Muscle of arm (tissue), 12 donors: ENCODE results near the gene ACSS1. TPM values are rescaled to one million over a fixed set of nuclear protein-coding genes. Genes with fewer than 3 reads are reported as not detected.

Experiments used
- DNase-seq: peaks from one replicate; pipeline ENCODE4 v3.0.0-alpha.2; 2013
- polyA plus RNA-seq, 12 donors: library from polyadenylated mRNA; unstranded; fragments of 120-200 nt; gene quantifications; one replicate each; pipeline ENCODE4 v1.2.1, GENCODE V29; 2013; ENCODE audit not compliant: insufficient read length in 12 of 12

Gene ACSS1
- polyA plus RNA-seq, 12 donors: 14.6 to 33.5 (median 20.6) TPM; not detected in 1

GRCh38 chr20:25081730-25082497, 24.0 kb upstream of the ACSS1 start, which contains the start of gene VSX1:
Gene VSX1 (minus strand): TSS chr20:25082141. CDS start chr20:25082096, 45 bp downstream.
- DNase-seq: no peak

- DNase-seq: peak; percentile 31
Observed at GRCh38 chr20:25081065-25081729, 23.3 kb upstream of the ACSS1 start.

- DNase-seq: no peak
Observed at GRCh38 chr20:25079171-25079570, 21.2 kb upstream of the ACSS1 start.

DNA sequence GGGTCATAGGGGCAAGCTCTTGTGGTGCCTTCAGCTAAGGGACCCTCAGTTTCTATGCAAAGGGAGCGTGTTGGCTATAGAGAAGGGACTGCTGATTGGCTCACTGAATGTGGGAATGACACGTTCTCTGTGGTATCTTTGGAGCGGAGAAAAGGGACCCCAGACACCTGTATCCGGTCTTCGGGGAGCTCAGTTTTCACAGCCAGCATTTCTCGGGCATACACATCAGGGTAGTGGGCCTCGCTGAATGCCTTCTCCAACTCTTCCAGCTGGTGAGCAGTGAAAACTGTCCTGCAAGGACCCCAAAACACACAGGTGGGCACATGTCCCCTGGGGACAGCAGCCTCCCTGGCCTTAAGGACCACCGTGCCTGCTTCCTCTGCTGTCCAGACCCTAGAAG, 20.7 kb upstream of the ACSS1 start:
- no peak for DNase-seq

GRCh38 chr20:25077610-25078169, 19.8 kb upstream of the ACSS1 start:
- no peak for DNase-seq

DNA sequence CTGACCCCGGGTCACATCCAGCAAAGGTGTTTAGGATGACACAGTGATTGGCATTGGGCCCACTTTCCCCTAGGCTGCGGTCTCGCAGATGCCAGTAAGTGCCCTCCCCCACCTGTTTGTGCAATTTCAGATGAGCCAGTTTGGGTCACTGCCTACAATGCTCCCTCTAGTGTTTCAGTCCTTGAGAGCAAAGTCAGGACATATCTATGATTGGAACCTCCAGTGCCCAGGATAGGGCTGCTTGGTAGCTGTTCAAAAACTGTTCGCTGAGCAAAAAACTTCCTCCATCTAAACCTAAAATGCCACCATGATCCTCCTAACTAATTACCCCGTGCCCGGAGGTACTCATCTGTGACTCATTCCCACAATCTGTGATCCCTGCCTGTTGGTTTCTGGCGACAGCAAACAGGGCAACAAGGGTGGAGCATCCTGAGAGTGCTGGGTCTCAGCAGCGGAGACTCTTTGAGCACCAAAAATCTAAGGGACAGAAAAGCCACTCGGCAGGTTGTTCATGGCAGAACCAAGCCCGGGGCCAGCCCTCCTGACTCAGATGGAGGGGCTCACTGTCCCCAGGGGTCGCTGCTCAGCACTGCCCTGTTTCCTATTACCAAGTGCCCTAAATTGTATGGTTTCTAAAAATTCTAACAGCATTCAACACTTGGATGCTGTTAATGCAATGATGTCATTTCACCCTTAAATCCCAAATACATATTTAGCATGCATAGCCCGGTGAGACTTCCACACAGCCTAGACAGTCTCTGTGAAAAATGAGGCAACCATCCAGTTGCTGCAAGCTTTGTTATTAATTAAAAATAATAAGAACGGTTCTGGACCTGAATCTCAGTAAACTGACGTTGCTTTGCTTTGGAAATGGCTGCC, 19.0 kb upstream of the ACSS1 start:
- no peak for DNase-seq

DNA sequence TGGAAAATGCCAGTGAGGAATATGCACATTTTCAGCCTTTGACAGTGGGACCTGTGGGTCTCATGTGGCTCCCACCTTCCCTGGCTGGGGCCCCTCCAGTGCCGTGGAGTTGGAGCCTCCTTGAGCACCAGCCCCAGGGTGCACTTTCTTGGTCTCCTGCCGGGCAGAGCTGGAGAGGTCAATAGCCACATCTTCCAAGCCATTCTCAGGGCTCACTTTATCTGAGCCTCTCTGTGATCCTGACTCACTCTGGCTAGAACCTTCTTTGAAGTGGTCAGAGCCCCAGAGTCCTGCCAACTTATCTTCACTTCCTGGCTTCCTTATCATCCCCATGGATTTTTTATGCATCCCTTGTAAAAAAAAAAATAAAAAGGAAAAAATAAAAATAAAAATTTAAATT, 18.3 kb upstream of the ACSS1 start:
- no peak for DNase-seq

- DNase-seq: no peak
Observed at GRCh38 chr20:25073544-25073943, 15.6 kb upstream of the ACSS1 start.

DNA sequence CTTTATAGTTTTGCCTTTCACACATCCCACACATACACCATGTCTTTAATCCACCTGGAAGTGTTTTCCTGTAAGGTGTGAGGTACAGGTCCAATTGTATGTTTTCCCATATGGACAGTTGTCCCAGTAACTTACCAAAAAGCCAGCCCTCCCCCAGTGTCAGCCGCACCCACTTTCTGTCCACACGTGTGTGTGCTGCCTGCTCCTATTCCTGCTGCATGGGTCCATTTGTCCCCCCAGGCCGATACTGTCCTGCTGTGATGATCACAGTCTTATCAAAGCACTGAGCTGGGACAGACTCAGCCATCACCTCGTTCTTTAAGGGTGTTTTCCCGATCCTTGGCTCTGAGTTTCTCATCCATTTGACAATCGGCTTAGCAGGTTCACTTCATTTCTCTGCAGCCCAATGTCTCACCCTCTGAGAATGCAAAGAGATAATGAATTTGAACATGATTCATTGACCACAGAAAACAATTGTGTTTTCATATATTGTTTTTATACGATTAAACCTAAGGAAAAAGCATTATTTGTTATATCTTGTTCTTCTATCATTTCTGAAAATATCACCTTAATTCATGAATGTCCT, 14.4 kb upstream of the ACSS1 start:
- no peak for DNase-seq

DNA sequence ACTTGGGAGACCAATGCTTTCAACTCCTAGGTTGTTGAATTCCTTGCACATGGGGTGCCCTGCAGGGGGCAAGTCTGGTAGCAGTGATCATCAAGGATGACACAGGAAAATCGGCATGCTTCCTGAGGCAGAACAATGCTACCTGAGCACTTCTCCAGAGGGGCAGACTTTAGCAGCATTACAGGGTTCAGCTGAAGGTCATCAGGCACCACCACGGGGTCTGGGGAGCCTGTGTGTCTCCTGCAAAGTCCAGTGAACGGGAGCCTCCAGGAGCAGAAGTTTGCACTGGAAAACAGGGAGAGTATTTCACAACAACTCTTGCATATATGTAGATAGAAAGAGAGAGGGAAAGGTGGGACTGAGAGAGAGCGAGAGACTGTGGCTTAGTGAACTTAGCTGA, 13.8 kb upstream of the ACSS1 start:
- DNase-seq: no peak

- DNase-seq: no peak
Observed at GRCh38 chr20:25070821-25071473, 13.0 kb upstream of the ACSS1 start.

- DNase-seq: no peak
Observed at GRCh38 chr20:25067102-25067987, 9.4 kb upstream of the ACSS1 start.

DNA sequence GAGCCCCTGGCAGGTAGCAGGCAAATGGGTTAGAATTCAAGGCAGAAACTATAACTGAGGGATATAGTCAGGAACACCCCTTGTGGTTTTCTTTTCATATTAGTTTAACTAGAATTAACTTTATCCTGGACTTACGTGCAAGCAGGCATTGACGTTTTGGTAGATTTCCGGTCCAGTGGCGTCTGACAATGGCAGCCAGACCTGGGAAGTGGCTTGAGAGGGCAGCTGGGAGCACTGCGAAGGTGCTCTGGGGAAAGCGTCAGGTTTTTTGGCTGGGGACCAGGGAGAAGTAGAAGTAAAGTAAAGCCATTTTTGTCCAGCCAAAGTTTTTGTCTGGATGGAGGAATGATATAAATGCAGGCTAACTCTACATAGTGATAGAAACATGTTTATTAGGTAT, 8.4 kb upstream of the ACSS1 start:
- no peak for DNase-seq

- peak; percentile 80 for DNase-seq
Observed at GRCh38 chr20:25065625-25066338, 7.8 kb upstream of the ACSS1 start.

DNA sequence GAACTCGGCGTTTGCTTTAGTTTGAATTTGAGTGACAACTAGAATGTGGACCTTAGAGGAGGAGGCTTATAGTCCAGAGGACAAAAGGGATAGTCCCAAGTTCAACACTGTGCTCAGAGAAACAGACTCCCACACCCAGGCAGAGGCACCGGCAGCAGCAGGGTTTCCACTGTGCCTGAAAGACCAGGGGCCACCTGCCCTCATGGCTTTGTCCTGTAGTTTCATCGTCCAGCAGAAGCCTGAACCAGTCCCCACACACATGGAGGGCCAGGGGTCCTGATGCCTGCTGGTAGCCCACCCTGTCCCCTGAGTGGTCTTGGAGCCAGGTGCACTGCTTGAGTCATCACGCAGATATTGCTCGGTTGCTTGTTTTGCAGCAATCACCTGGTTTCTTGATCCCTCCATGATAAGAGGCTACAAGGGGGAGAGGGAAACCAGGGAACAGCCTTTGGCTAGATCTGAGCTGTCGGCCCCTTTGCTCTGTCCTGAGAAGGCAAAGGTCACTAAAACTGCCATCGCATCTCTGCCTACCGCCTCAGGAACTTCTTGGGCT, 7.2 kb upstream of the ACSS1 start:
- no peak for DNase-seq

GRCh38 chr20:25064561-25065071, 6.7 kb upstream of the ACSS1 start:
- no peak for DNase-seq

- no peak for DNase-seq
Observed at GRCh38 chr20:25063981-25064380, 6.0 kb upstream of the ACSS1 start.

- DNase-seq: no peak
Observed at GRCh38 chr20:25063546-25063945, 5.6 kb upstream of the ACSS1 start.

DNA sequence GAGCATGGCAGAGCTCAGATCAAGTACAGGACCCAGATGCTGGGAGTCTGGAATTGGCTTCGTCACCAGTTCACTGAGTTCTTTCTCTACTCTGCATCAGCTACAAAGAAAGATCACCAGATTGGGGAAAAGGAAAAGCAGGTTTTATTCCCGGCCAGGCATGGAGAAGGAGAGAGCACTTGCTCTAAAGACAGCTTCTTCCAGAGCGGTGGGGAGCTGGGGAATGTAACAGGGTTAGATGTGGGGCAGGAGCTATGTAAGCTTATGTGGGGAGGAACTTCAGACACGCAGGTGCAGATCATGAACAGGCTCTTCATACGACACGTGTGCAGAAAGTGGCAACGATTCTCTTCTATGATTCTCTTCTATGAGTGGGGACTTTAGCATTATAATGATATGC, 4.9 kb upstream of the ACSS1 start:
- DNase-seq: no peak
